GM23248 (cell line): ENCODE results near the gene SLC44A5.

ENCODE experiments used
- EZH2 ChIP-seq: fragments of 200-600 bp; sonication (generic); IDR thresholded peaks from 2 replicates; pipeline ENCODE4 v1.6.1; 2018; ENCODE audit warnings: antibody characterized with exemption, mild to moderate bottlenecking; ENCODE audit not compliant: insufficient read depth, poor library complexity, severe bottlenecking
- EZH2phosphoT487 ChIP-seq: fragments of 200-600 bp; sonication (generic); IDR thresholded peaks from 2 replicates; pipeline ENCODE4 v1.6.1; 2018; ENCODE audit warnings: antibody characterized with exemption, moderate library complexity, mild to moderate bottlenecking, low read depth; ENCODE audit not compliant: insufficient read depth

GRCh38 chr1:75588779-75589475, 22.0 kb downstream of the SLC44A5 start:
- no peak for TF ChIP-seq EZH2
- no peak for TF ChIP-seq EZH2phosphoT487
